A549 treated with dexamethasone at 1 μM for 4 hours (cell line): ENCODE data around the gene MB. TPM values are rescaled to one million over a fixed set of nuclear protein-coding genes. Genes with fewer than 3 reads are reported as not detected.

Experiments used
- total RNA-seq: library from RNA; stranded (reverse); fragments of 200-300 nt; extraction: Qiagen RNA extraction; gene quantifications from 5 replicates; pipeline ENCODE4 v1.2.3, GENCODE V29; 2022

MB gene
- total RNA-seq = 5.4 to 10.3 TPM (median 6.1 TPM) in 5 replicates

GRCh38 chr22:35617137-35617755 is at the start of gene MB:
MB (minus strand) TSS chr22:35617329; CDS start chr22:35617257, 72 bp downstream.

GRCh38 chr22:35648066-35649025 is 31.2 kb upstream of the MB start, which contains the start of gene APOL6:
APOL6 (plus strand) TSS chr22:35648446; CDS start chr22:35656426, 7,980 bp downstream.

Other genes with a start within 250 kb of the MB start
- 294 to 453 TPM (median 327 TPM) in 5 replicates for gene HMOX1, start 236.2 kb downstream of the MB start, total RNA-seq
- gene MCM5, start 217.2 kb downstream of the MB start, total RNA-seq = 55.6 to 103 TPM (median 77.6 TPM) in 5 replicates
- gene RASD2, start 76.5 kb downstream of the MB start, total RNA-seq = 0.61 to 0.92 TPM (median 0.80 TPM) in 5 replicates
- gene APOL6, start 31.1 kb upstream of the MB start, total RNA-seq = 1.3 to 1.6 TPM (median 1.4 TPM) in 5 replicates
- not detected in 5 replicates for gene APOL5, start 100.5 kb upstream of the MB start, total RNA-seq